Inferior parietal cortex (tissue), 1 donor: Measurements from ENCODE around the gene CLSTN2.

Source experiments
- DNase-seq: peaks from one replicate; pipeline ENCODE4 v3.0.0-alpha.2; 2016; ENCODE audit errors: extremely low spot score

The CLSTN2 gene

DNA sequence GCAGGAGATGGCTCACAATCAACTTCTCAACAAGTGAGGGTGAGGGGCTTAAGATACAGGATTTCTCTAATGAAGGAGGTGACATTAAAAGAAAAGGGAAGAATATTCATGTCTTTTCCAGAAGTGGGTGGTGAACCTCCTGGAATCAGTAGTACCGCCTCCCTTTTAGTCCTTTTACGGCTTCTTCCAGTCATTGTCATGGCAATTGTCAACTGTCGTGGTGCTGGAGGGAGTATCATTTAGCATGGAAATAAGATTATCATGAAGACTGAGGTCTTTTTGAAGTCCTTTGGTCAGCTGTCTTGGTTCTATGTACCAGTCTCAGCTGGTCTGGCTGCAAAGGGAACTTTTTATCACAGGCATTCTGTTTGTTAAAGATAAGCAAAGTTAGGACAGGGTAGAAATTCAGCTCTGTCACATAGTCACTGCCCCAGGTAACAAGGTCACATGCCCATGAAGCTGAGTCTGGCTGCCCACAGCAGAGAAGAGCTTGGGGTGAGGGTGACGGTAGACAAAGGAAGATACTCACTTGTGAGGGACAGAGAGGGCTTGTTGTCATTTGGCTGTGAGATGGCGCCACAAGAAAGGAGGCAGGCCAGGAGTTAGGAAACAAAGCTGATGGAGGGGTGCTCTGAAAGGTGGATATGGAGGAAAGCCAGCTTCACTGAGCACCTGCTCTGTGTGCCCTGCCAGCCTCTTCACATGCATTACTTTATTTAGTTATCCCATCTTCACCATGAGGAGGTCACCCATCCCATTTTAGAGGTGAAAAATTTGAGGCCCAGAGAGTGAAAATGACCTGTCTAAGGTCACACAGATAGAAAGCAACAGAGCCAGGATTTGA, 514.6 kb downstream of the CLSTN2 start:
- no peak for DNase-seq

DNA sequence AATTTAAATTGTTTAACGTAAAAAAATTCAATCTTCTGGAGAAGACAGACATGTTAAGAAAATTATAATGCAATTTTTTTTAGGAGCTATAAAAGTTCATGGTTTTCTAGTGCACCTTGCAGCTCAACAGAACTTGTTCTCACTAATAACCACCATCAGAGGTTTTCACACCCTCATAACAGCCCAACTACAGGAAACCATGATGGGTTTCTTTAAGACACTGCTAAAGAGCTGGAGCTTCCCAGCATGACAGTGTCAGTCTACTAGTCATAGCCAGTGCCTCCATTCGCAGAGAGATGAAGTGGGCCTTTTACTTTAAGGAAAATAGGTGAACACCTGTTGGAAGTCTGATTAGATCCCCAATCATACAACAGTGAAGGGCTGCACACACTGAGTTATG, 518.8 kb downstream of the CLSTN2 start:
- DNase-seq, result no peak

GRCh38 chr3:140455521-140456214, 520.7 kb downstream of the CLSTN2 start:
- DNase-seq, result no peak

GRCh38 chr3:140456974-140457373, 522.0 kb downstream of the CLSTN2 start:
- no peak for DNase-seq

DNA sequence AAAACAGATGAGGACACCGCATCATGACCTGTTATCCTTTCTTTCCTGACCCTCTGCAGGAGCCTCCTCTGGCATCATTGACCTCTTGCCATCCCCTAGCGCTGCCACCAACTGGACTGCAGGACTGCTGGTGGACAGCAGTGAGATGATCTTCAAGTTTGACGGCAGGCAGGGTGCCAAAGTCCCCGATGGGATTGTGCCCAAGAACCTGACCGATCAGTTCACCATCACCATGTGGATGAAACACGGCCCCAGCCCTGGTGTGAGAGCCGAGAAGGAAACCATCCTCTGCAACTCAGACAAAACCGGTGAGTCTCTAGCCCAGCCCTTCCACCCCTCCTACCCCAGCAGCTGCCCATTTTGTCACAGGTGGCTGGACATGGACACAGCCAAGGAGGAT, 524.5 kb downstream of the CLSTN2 start:
- DNase-seq, result no peak

- no peak for DNase-seq
Measured at GRCh38 chr3:140461250-140461649, 526.3 kb downstream of the CLSTN2 start.

DNA sequence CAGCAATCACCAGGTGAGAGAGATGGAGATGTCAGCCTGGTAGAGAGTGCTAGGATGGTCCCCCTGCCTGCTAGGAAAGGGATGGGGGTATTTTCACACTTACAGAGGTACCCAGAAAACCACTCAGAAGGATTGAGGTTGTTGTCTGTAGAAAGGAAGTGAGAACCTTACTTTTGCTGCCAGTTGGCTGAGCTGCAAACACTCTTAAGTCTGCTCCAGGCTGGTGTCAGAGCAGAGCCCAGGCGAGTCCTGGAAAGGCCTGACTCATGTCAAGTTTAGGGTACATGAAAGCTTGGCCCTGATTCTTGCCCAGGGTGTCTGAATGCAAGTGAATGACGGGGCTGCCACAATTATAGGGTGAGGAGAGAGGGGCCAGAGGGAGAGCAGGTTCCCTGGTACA, 528.4 kb downstream of the CLSTN2 start:
- DNase-seq, result no peak

DNA sequence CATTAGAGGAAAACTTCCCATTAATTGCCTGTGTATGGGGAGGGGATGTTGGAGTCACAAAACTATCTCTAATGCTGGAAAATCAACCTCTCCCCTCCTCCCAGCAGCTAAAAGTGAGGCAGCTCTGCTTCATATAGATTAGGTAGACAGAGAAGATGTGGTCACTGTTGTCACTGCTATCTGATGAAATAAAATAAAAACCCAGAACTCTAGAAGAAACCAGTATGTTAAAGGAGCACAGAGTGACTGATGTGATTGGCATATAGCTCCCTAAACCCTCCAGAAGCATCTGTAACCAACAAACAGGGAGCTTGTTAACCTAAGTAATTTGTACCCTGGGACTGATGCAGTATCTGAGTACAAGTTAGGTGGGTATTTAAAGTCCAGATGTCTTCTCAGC, 531.0 kb downstream of the CLSTN2 start:
- DNase-seq, result no peak

DNA sequence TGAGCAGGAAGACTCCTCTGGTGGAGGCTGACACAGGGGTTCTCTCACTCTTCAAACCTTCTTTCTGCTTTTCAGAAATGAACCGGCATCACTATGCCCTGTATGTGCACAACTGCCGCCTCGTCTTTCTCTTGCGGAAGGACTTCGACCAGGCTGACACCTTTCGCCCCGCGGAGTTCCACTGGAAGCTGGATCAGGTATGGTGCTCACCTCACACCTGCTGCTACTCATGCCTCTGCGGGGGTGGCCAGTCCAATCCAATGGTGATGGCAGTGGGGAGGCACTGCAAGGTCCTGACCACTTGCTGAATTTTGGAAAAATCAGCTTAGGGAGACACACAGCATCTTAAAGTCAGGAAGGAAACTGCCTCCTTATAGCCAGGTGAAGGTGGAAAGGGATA, 531.5 kb downstream of the CLSTN2 start:
- DNase-seq, result no peak

DNA sequence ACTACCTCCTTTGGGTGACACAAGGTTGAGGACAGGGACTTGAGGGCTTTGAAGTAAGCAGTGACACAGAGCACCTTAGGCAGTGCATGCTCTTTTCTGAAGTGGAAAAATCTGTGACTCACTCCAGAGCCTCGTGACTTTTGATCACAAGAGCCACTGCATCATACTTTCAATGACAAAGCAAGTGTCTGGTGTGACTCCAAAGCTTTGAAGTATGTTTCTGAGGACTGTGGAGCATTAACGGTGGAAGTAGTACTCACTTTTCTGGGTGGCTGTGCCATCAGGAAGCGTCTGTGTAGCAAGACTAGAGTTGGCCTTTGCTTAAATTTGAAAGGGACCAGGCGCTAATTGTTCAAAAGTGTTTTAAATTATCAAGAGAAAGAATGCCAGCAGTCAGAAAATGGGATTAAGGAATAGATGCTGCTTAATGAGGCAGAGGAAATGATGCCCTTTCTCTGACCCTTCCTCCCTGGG, 532.2 kb downstream of the CLSTN2 start:
- DNase-seq, result peak; percentile 9

- no peak for DNase-seq
Measured at GRCh38 chr3:140467796-140468315, 532.9 kb downstream of the CLSTN2 start.

DNA sequence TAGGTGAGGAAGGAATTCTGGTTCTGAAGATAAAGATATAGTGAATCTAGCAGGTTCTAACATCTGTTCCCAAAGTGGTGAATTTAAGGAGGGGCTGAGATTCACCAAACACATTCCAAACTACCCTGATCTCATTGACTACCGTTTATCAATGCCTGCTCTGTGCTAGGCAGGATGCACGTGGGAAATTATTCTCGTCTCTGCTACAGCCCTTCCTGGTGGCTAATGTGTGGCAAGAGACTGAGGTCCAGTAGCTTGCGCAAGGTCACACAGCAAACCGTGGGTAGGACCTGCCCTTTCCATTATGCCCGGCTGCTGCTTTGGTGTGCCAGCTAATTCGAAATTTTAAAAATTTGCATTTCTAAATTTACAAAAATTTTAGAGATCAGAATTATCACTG, 533.4 kb downstream of the CLSTN2 start:
- DNase-seq, result no peak

- no peak for DNase-seq
Measured at GRCh38 chr3:140469491-140469890, 534.5 kb downstream of the CLSTN2 start.

GRCh38 chr3:140470211-140470610, 535.2 kb downstream of the CLSTN2 start:
- no peak for DNase-seq

GRCh38 chr3:140470962-140471361, 536.0 kb downstream of the CLSTN2 start:
- no peak for DNase-seq

GRCh38 chr3:140472306-140473020, 537.5 kb downstream of the CLSTN2 start:
- no peak for DNase-seq

GRCh38 chr3:140487566-140487965, 552.6 kb downstream of the CLSTN2 start:
- DNase-seq, result no peak

- no peak for DNase-seq
Measured at GRCh38 chr3:140493271-140493670, 558.3 kb downstream of the CLSTN2 start.

GRCh38 chr3:140494970-140495369, 560.0 kb downstream of the CLSTN2 start:
- DNase-seq, result no peak

GRCh38 chr3:140497331-140497730, 562.3 kb downstream of the CLSTN2 start:
- no peak for DNase-seq

- peak; percentile 29 for DNase-seq
Measured at GRCh38 chr3:140499114-140499757, 564.3 kb downstream of the CLSTN2 start.

DNA sequence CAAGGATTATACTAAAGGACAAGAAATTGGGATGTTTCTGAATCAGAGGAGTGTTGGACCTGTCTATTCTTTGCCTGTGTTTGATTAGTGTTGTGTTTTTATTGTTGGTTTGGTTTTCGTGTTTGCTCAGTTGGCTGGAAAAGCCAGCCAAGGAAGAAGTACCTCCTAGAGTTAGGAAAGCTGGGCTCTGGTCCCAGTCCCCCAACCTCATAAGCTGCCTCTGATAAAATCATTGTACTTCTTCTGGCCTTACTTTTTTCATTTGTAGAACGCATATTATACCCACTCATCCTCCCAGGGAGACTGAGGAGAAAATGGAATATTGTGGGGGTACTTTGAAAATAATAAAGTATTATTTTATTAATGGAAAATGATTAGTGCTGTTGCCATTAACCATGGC, 565.5 kb downstream of the CLSTN2 start:
- no peak for DNase-seq
